GM13977 (cell line): ENCODE data around the gene FSIP1.
A peak's percentile ranks its signal among the peaks of the same experiment; 100 is the strongest.

ENCODE experiments used
- DNase-seq: peaks from one replicate; pipeline ENCODE4 v3.0.0; 2012; ENCODE audit warnings: low spot score
- CTCF ChIP-seq: IDR thresholded peaks from 2 replicates; pipeline ENCODE4 v1.5.1; 2012; ENCODE audit warnings: mild to moderate bottlenecking, control low read depth; ENCODE audit not compliant: insufficient read depth; ENCODE audit errors: extremely low read depth, missing control alignments
- in situ Hi-C: fragments of 300-500 bp; cut with MboI; formaldehyde crosslinking; loops from one replicate; pipeline ENCODE4 v1.12.0; 2022; ENCODE audit warnings: low sequenced_read_pairs, low pct_unique_long_range_greater_than_20kb, mixed read lengths, inconsistent platforms; ENCODE audit not compliant: unreplicated experiment

The FSIP1 gene

DNA sequence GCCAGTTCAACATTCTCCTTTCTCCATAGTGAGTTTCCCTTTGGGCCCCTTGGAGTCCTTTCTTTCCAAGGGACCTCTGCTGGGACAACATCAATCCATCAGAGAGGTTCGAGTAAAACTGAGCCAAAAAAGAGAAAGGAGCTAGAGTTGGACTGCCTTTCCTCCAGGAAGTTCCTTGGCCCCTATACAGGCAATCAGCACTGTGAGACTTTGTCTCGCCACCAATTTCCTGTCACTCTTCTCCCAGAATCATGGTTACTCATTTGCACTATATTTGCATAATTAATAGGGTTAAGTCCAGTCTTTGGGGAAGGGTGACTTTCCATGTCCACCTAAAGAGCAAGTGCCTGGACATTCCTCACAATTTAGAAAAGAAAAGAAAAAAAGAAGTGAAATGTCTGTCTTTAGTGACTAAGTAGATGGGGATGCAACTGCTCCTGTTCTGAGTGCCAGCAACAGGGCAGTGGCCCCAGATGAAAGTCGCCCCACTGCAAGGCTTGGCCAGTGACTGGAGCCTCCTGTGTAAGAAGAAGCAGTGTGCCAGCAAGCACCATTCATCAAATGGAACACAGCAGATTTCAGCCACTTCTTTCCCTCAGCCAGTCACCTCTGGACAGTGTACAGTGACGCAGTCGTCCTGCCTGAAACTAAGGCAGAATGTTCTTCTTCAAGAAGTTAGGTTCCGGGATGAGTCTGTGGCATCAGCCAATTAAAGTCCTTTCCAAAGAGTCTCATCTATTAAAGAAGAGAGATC lies 91.6 kb downstream of the FSIP1 start:
- no peak for DNase-seq
- TF ChIP-seq CTCF = no peak
- in situ Hi-C loops = no loop called here

GRCh38 chr15:39687965-39688364 lies 94.7 kb downstream of the FSIP1 start:
- no peak for TF ChIP-seq CTCF
- in situ Hi-C loops = no loop called here
- no peak for DNase-seq

GRCh38 chr15:39685999-39686613 lies 96.5 kb downstream of the FSIP1 start:
- in situ Hi-C loops = no loop called here
- peak; percentile 75 for TF ChIP-seq CTCF
- peak; percentile 24 for DNase-seq

DNA sequence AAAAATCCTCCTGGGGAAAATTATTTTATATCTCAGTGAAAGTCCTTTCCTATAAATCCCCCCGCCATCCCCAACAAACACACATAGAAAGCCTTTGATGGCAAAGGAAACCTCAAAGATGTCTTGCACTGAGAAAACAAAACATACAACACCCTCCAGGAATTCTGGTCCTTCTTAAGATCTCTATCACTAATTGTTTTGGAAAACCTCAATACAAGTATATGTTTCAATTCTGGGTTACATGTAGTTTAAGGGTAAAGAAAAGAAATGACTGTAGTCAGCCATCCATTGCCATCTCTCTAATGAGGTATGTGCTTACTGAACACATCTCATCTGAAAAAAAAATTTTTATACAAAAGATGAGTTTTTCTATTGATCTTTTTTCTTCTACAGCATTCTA lies 97.3 kb downstream of the FSIP1 start:
- in situ Hi-C loops = no loop called here
- DNase-seq = no peak
- no peak for TF ChIP-seq CTCF

GRCh38 chr15:39684233-39684632 lies 98.4 kb downstream of the FSIP1 start:
- DNase-seq = no peak
- in situ Hi-C loops = no loop called here
- TF ChIP-seq CTCF = no peak

DNA sequence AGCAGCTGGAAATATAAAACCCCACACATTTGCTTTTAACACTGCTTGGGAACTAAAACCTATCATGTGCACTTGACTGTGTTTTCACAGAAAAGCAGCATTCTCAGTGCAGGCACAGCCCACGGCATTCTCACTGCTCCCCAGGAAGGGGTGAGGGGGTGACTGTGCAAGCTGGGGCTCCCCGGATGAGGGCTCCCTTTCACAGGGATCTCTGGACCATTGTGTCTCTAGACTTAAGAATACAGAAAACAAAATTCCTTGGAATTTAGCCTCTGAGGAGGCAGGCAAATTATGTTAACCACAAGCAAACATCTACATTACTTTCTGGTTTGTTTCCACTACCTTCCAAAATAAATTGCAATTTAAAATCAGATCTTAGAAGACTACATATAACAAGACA lies 100.3 kb downstream of the FSIP1 start:
- DNase-seq = no peak
- TF ChIP-seq CTCF = no peak
- in situ Hi-C loops = no loop called here
